Epithelial cell of umbilical artery (primary cell): ENCODE results near the gene CCDC40. TPM values are rescaled to one million over a fixed set of nuclear protein-coding genes. Genes with fewer than 3 reads are reported as not detected.

Source experiments
- total RNA-seq: library from RNA; depleted of rRNA; stranded (reverse); fragments of >200 nt; gene quantifications from 2 replicates; pipeline ENCODE4 v1.2.3, GENCODE V29; 2014

Gene CCDC40, protein sequence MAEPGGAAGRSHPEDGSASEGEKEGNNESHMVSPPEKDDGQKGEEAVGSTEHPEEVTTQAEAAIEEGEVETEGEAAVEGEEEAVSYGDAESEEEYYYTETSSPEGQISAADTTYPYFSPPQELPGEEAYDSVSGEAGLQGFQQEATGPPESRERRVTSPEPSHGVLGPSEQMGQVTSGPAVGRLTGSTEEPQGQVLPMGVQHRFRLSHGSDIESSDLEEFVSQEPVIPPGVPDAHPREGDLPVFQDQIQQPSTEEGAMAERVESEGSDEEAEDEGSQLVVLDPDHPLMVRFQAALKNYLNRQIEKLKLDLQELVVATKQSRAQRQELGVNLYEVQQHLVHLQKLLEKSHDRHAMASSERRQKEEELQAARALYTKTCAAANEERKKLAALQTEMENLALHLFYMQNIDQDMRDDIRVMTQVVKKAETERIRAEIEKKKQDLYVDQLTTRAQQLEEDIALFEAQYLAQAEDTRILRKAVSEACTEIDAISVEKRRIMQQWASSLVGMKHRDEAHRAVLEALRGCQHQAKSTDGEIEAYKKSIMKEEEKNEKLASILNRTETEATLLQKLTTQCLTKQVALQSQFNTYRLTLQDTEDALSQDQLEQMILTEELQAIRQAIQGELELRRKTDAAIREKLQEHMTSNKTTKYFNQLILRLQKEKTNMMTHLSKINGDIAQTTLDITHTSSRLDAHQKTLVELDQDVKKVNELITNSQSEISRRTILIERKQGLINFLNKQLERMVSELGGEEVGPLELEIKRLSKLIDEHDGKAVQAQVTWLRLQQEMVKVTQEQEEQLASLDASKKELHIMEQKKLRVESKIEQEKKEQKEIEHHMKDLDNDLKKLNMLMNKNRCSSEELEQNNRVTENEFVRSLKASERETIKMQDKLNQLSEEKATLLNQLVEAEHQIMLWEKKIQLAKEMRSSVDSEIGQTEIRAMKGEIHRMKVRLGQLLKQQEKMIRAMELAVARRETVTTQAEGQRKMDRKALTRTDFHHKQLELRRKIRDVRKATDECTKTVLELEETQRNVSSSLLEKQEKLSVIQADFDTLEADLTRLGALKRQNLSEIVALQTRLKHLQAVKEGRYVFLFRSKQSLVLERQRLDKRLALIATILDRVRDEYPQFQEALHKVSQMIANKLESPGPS
- total RNA-seq, result 0.97 and 2.1 TPM in 2 replicates

DNA sequence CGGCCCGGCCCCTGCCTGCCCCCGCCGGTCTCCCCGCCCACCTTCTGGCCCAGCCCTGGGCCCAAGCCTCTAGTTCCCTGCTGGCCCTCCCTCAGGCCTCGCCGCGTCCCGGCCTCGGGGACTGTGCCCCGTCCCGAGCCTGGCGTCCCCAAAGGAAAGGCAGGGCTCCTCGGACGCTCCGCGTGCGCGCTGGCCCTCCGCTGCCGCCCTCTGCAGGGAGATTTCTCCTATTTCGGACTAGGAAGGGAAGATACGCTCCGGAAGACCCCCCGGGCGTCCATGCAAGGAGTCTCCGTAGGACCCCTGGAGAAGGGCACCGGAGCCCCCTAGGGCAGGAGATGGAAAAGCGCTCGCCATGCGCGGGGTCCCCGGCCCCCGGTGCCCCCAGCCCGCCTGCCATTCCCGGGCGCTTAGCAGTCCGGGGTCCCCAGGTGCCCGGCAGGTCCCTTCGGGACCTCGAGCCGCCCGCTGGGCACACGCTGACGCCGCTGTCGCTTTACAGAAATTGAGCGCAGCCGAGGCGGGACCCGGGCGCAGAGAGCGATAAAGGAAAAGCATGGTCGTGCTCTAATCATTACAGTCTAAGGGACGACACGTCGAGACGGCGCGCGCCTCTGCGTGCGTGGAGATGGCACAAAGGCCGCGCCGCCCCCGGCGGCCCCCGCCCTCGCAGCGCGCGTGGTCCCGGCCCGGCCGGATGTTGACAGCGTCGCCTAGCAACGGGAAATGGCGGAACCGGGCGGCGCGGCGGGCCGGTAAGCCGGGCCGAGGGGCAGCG is at the start of gene CCDC40:
Gene CCDC40, plus strand, starts transcription at position 706 of the 778 bp plus-strand sequence. Its CDS starts 21 bp downstream, at position 727.

DNA sequence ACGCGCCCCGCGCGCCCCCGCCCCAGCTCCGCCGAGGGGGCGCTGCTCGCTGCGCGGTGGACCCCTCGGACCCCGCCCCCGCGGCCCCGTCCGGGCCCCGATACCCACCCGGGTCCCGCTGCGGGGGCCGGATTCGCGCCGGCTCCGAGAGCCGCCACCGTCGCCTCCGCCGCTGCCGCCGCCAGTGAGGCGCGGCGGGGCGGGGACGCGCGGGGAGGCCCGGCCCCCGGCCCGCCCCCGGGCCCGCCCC is 830 bp upstream of the CCDC40 start, which contains the start of gene TBC1D16:
Gene TBC1D16, minus strand, starts transcription at position 186 of the 250 bp plus-strand sequence. CDS start 22,325 bp downstream, outside the sequence.

DNA sequence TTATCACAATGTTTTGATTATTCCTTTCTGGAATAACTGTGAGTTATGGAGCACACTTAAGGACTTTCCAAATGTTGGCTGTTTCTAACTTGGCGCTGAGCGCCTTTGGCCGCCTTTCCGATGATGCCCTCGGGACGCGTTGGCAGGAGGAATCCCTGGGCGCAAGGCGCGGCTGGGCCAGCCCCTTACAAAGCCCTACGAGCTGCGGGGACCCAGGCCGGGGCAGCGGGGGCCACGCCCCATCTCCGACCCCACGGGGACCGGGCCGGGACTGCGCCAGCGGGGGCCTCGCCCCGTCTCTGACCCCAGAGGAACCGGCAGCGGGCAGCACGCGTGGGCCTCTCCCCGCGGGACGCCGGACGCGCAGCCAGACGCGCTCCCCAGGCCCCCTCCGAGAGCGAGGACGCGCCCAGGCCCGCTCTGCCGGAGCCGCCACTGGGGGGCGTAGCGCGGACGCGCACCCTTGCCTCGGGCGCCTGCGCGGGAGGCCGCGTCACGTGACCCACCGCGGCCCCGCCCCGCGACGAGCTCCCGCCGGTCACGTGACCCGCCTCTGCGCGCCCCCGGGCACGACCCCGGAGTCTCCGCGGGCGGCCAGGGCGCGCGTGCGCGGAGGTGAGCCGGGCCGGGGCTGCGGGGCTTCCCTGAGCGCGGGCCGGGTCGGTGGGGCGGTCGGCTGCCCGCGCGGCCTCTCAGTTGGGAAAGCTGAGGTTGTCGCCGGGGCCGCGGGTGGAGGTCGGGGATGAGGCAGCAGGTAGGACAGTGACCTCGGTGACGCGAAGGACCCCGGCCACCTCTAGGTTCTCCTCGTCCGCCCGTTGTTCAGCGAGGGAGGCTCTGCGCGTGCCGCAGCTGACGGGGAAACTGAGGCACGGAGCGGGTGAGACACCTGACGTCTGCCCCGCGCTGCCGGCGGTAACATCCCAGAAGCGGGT is 64.8 kb downstream of the CCDC40 start, which contains the start of gene GAA:
Gene GAA, plus strand, starts transcription at position 571 of the 935 bp plus-strand sequence. CDS start 3,006 bp downstream, outside the sequence.

DNA sequence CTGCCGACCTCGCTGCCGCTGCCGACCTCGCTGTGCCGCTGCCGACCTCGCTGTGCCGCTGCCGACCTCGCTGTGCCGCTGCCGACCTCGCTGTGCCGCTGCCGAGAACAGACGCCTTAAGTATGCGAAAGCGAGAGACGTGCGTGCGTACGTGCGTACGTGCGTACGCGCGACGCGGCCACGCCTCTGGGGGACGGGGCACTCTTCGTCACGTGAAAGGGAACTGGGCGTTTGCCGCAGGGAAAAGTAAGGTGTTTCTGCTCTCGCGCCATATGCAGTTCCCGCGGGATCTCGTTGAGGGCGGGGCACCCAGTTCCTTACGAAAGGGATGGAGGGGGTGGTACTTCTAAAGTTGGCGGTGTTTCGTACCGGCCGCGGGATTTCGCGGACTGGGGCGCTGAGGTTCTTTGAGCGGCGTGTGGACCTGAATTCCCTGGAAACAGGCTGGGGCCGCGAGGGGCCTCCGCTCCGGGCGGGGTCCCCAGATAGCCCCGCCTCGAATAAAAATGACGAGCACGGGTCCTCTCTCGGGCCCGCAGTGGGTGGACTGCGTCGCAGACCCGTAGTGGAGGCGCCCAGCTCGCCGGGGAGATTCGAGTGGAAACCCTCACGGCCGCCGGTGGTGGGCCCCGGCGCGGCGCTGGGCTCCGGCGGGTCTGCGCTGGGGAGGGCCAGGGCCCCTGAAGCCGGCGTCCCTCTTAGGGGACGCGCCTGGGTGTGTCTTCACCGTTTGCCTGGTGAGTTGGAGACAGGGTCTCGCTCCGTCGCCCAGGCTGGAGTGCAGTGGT is 110.8 kb downstream of the CCDC40 start, which contains the start of gene EIF4A3:
Gene EIF4A3, minus strand, starts transcription at position 94 of the 788 bp plus-strand sequence. CDS start 167 bp downstream, outside the sequence.

Other genes starting within 250 kb of the CCDC40 start
- 2.0 and 2.6 TPM in 2 replicates for gene CBX8, start 239.6 kb upstream of the CCDC40 start, total RNA-seq
- gene CBX4, start 197.2 kb upstream of the CCDC40 start, total RNA-seq, result 6.2 and 6.5 TPM in 2 replicates
- gene TBC1D16, start 770 bp upstream of the CCDC40 start, total RNA-seq, result 32.5 and 35.1 TPM in 2 replicates
- gene GAA, start 64.9 kb downstream of the CCDC40 start, total RNA-seq, result 20.2 and 21.1 TPM in 2 replicates
- gene EIF4A3, start 110.5 kb downstream of the CCDC40 start, total RNA-seq, result 130 and 133 TPM in 2 replicates
- gene CARD14, start 133.4 kb downstream of the CCDC40 start, total RNA-seq, result not detected in 2 replicates
- gene SGSH, start 183.7 kb downstream of the CCDC40 start, total RNA-seq, result 6.2 and 13.4 TPM in 2 replicates
- 4.5 and 6.8 TPM in 2 replicates for gene SLC26A11, start 183.8 kb downstream of the CCDC40 start, total RNA-seq
- gene RNF213, start 224.2 kb downstream of the CCDC40 start, total RNA-seq, result 64.6 and 222 TPM in 2 replicates